HG03196 (cell line): Measurements from ENCODE around the gene SSBP1.
"Not testable (repeated sequence)": the region's sequence is repeated elsewhere in the genome, so short reads cannot be mapped to it uniquely, and the experiment has no call there.

ENCODE experiments used
- ATAC-seq: cut with Tn5 transposase; IDR thresholded peaks from one replicate; pipeline ENCODE4 v1.9.1; 2021; ENCODE audit not compliant: unreplicated experiment

SSBP1 gene

DNA sequence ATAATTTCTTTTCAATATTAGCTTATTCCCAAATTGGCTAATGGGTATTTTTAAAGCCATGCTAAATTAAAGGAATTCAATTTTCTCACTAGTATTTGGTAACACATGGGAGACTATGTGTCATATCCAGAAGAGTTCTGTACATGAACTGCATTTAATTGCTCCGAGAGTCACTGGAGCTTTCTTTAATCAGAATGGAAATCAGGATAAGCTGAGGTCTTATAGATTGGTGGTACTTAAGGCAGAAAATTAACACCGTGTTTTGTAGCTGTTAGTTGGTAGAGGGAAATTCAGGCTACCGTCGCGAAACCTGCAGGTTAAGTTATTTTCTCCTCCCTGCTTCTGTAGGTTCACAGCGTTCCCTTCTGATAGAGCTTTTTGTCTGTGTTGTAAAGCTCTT is 29.8 kb upstream of the SSBP1 start, which contains the start of gene WEE2:
WEE2 (plus strand) TSS at position 3 of the 400 bp plus-strand sequence. CDS start 406 bp downstream, outside the sequence.
- ATAC-seq, result no peak

GRCh38 chr7:141709318-141709717 is 28.8 kb upstream of the SSBP1 start:
- no peak for ATAC-seq

- ATAC-seq, result no peak
Observed at GRCh38 chr7:141709749-141710148, 28.4 kb upstream of the SSBP1 start.

DNA sequence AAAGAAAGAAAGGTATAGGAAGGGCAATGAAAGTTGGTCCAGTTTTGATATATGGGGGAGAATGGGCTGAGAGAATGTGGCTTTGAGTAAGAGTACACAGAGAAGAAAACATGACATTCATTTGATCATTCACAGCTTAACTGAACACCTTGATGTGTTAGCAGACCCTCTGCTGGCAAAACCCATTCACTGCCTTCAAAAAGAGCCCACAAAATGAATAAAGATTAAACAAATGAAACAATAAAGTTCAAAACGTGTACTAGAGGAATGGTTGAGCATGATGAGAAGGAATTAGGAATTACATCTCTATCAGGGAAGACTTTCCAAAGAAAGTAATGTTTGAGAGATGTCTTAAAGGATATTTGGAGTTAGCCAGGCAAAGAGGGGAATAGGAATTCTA is 27.9 kb upstream of the SSBP1 start:
- no peak for ATAC-seq

GRCh38 chr7:141712603-141713255 is 25.4 kb upstream of the SSBP1 start:
- ATAC-seq, result no peak

DNA sequence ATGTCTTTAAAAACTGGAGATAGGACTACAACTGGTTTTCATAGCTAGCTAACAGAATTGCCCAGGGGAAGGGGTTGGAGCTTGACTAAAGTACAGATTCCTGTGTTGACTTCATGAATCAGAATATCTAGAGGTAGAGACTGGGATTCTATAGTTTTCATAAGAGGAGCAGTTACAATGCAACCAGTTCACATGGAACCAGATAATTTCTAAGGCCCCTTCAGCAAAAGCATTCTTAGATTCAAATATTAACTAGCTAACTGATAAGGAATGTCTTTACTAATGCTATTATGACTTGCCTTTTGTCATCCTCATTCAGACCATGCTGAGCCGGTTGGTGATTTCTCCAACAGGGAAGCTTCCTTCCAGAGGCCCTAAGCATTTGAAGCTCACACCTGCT is 24.3 kb upstream of the SSBP1 start:
- no peak for ATAC-seq

DNA sequence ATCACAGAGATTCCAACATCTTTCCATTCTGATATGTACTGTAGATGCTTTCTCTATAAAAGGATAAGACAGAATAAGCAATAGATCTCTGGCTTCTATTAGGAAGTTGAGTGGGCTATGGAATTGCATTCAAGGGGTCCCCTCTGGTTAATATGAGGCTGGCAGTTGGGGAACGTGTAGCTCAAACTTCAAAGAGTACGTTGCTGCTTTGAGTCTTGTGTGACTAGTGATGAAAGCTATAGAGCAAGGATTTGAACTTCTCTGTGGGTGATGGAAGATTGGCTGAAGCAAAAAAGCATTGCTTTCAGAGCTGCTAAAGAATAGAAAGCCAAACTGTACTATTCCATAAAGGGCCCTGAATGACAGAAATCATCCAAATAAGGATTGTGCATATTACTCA is 23.6 kb upstream of the SSBP1 start:
- no peak for ATAC-seq

DNA sequence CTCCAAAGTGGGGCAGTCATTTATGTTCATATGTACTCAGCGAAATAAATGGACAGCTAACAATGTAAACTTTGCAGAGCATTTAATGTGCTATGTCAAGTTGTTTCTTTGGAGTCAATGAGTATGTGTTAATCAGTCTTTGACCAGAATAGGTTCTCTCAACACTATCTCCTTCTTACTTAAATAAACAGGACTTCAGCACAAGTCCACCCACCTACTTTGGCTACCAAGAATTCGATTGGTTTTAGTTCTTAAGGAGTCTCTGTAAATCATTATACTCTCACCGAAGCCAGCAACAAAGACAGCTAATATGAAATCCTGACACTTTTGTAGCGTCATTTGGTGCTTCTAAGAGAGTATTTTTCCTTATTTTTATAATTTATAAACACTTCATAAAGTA is 23.1 kb upstream of the SSBP1 start:
- no peak for ATAC-seq

- ATAC-seq, result no peak
Observed at GRCh38 chr7:141715794-141716689, 22.1 kb upstream of the SSBP1 start.

- no peak for ATAC-seq
Observed at GRCh38 chr7:141717450-141717849, 20.7 kb upstream of the SSBP1 start.

GRCh38 chr7:141722529-141722928 is 15.6 kb upstream of the SSBP1 start:
- ATAC-seq, result no peak

- ATAC-seq, result no peak
Observed at GRCh38 chr7:141729020-141729419, 9.1 kb upstream of the SSBP1 start.

- no peak for ATAC-seq
Observed at GRCh38 chr7:141731476-141732149, 6.5 kb upstream of the SSBP1 start.

DNA sequence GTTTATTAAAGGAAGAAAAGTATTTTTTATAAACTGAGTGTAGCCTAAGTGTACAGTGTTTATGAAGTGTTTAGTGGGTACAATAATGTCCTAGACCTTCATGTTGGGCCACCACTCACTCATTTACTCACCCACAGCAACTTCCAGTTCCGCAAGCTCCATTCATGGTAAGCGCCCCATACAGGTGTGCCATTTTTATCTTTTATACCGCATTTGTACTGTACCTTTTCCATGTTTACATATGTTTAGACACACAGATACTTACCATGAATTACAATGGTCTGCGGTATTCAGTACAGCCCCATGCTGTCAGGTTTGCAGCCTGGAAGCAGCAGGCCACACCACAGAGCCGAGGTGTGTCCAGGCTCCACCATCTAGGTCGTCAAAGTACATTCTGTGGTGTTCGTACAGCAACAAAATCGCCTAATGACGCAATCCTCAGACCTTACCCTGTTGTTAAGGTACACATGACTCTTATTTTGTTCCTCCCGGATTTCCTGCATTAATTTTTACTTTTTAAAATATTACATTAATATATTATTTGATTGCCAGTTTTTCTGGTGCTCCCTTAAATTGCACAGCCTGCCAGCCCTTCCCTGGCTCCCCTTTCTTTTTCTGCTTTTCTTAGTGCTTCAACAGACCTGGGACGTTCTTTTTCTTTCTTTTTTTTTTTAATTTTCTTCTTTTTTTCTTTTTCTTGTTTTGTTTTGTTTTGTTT is 881 bp upstream of the SSBP1 start:
- no peak for ATAC-seq

DNA sequence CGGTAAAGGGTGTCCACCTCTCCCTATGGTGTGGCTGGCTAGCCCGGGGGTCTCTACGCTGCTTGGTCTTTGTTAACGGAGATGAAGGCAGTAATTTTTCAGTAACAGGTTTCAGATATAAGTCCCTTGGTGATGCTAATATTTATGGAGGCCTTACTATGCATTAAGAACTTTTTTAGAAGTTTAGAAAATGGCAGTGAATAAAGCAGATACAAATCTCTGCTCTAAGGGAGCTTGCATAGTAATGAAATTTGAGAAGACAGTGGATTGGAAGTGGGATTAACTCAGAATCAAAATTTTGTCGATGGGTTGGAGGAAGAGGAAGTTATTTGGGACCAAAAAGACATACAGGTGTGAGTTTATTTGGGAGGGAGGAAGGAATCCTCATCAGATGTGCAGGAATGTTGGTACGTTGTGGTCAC is 445 bp downstream of the SSBP1 start:
- no peak for ATAC-seq

- ATAC-seq, result no peak
Observed at GRCh38 chr7:141739250-141739649, 1.1 kb downstream of the SSBP1 start.

- ATAC-seq, result no peak
Observed at GRCh38 chr7:141742229-141742628, 4.1 kb downstream of the SSBP1 start.

DNA sequence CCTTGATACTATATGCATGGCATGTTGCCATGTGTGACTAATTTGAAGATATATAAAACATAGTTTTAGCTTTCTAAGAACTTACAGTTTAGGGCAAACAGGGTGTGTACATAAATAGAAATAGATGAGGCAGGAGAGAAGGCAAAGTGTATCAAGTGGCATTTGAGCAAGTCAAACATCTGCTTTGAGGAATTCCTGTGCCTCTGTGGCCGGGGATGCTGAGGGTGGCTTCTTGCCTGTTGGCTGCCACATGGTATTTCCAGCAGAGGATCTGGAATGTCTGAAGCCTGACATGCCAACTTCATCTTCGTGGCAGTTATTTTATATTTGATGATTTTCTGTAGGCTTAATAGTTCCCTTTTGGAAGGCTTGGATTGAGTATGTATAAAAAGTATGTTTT is 6.0 kb downstream of the SSBP1 start:
- ATAC-seq, result no peak

GRCh38 chr7:141748396-141748795 is 10.2 kb downstream of the SSBP1 start:
- no peak for ATAC-seq

DNA sequence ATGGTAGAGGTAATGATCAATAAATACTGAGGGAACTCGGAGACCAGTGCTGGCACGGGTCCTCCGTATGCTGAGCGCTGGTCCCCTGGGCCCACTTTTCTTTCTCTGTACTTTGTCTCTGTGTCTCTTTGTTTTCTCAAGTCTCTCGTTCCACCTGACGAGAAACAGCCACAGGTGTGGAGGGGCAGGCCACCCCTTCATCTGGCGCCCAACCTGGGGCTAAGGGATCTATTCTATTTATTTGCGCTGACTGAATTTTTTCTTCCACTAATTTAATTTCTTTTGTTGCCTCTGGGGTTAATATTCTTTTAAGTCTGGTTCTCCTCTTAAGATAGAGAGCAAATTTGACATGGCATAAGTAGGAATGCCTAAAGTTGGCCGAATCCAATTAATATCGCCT is 13.7 kb downstream of the SSBP1 start:
- not testable (repeated sequence) for ATAC-seq

DNA sequence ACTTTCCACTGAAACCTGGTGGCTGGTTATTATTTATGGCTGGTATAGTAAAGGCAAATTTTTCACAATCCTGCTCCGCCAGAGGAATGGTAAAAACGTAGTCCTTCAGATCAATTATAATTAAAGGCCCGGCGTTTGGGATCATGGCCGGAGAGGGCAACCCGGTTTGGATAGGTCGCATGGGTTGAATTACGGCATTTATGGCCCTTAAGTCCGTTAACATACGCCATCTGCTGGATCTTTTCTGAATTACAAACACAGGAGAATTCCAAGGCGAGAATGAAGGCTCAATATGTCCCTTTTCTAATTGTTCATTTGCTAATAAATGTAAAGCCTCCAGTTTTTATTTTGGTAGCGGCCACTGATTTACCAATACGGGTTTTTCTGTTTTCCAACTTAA is 14.5 kb downstream of the SSBP1 start:
- no peak for ATAC-seq
